ENCODE data around the gene HABP4.

The HABP4 gene

DNA sequence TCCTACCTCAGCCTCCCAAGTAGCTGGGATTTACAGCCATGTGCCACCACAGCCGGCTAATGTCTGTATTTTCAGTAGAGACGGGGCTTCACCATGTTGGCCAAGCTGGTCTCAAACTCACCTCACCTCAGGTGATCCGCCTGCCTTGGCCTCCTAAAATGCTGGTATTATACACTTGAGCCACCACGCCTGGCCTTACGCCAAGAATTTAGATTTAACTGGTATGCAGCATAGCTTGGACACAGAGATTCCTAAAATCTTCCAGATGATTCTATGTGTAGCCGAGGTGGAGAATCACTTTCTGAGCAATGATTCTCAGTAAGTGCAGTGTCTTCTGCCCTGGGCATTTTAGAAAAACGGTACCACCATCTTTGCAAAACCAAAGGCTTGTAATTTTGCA, 74.1 kb downstream of the HABP4 start:
- ATAC-seq: no peak

DNA sequence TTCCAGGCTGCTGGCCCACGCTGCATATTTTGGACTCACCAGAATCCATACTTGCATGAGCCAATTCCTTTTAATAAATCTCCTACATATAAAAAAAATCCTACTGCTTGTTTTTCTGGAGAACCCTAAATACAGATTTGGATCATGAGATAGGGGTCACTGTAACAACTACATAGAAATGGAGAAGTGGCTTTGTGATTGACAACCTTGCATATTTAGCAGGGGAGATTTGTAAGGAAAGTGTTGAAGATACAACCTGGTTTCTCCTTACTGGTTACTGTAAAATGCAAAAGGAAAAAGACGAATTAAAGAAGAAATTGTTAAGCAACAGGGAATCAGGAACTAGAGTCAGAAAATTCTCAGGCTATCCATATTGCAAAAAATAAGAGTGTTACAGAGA, 74.8 kb downstream of the HABP4 start:
- no peak for ATAC-seq

DNA sequence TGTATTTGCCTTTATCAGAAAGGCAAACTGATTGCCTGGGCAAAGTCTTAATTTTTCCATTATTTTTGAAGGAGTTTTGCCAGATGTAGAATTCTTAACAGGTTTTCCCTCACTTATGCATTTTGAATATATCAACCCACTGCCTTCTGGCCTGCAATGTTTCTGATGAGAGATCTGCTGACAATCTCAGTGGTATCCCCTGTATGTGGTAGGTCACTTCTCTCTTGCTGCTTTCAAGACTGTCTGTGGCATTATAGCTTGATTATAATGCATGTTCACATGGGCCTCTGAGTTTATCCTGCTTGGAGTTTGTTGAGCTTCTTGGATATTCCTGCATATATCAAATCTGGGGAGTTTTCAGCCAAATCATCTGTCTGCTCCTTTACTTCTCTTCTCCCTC, 82.2 kb downstream of the HABP4 start:
- no peak for ATAC-seq

DNA sequence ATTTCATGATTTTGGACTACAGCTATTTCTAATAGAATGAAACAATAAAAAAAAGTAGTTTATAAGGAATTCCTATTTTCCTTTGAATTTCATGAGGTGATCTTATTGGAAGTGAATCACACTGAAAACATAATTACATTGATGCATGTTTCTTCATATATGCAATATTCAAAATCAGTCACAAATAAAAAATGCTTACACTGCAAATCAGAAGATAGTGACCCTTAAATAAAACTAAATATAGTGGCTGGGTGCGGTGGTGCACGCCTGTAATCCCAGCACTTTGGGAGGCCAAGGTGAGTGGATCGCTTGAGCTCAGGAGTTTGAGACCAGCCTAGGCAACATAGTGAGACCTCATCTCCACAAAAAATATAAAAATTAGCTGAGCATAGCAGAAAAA, 90.1 kb downstream of the HABP4 start:
- no peak for ATAC-seq
